AML-193 (cell line): ENCODE measurements around the gene BICC1.
A peak's percentile ranks its signal among the peaks of the same experiment; 100 is the strongest.

Source experiments
- DNase-seq, 2 experiments: peaks; one replicate each; lab custom pipeline; 2025; lab: John Stamatoyannopoulos, UW

Gene BICC1

GRCh38 chr10:58781873-58782488 is 269.3 kb downstream of the BICC1 start:
- DNase-seq = peak; percentile 0 to 30

GRCh38 chr10:58782876-58783851 is 270.5 kb downstream of the BICC1 start:
- no peak for DNase-seq

- no peak for DNase-seq
Observed at GRCh38 chr10:58784361-58784760, 271.7 kb downstream of the BICC1 start.

GRCh38 chr10:58785354-58785753 is 272.7 kb downstream of the BICC1 start:
- DNase-seq = no peak

GRCh38 chr10:58791137-58791536 is 278.5 kb downstream of the BICC1 start:
- DNase-seq = no peak

- DNase-seq = no peak
Observed at GRCh38 chr10:58795560-58795959, 282.9 kb downstream of the BICC1 start.

- DNase-seq = no peak
Observed at GRCh38 chr10:58796242-58796641, 283.6 kb downstream of the BICC1 start.

GRCh38 chr10:58796824-58797223 is 284.2 kb downstream of the BICC1 start:
- no peak for DNase-seq

GRCh38 chr10:58797356-58797755 is 284.7 kb downstream of the BICC1 start:
- no peak for DNase-seq

GRCh38 chr10:58802047-58802446 is 289.4 kb downstream of the BICC1 start:
- DNase-seq = no peak

- DNase-seq = no peak
Observed at GRCh38 chr10:58806323-58806722, 293.7 kb downstream of the BICC1 start.

- DNase-seq = no peak
Observed at GRCh38 chr10:58806970-58807628, 294.4 kb downstream of the BICC1 start.

GRCh38 chr10:58807629-58808022 is 295.0 kb downstream of the BICC1 start:
- no peak for DNase-seq

GRCh38 chr10:58810751-58811150 is 298.1 kb downstream of the BICC1 start:
- no peak for DNase-seq

GRCh38 chr10:58813573-58813972 is 300.9 kb downstream of the BICC1 start:
- DNase-seq = no peak

GRCh38 chr10:58817201-58817846 is 304.7 kb downstream of the BICC1 start:
- DNase-seq = no peak

- no peak for DNase-seq
Observed at GRCh38 chr10:58818900-58819299, 306.2 kb downstream of the BICC1 start.

GRCh38 chr10:58820386-58820785 is 307.7 kb downstream of the BICC1 start:
- DNase-seq = no peak

- DNase-seq = no peak
Observed at GRCh38 chr10:58820861-58821751, 308.4 kb downstream of the BICC1 start.

- no peak for DNase-seq
Observed at GRCh38 chr10:58821752-58822056, 309.0 kb downstream of the BICC1 start.

- DNase-seq = no peak
Observed at GRCh38 chr10:58823983-58824382, 311.3 kb downstream of the BICC1 start.
